Hair follicular keratinocyte (primary cell): Measurements from ENCODE around the gene PCDHB11. TPM values are rescaled to one million over a fixed set of nuclear protein-coding genes. Genes with fewer than 3 reads are reported as not detected.

Experiments used
- total RNA-seq: library from RNA; depleted of rRNA; stranded (reverse); fragments of >200 nt; gene quantifications from 2 replicates; pipeline ENCODE4 v1.2.3, GENCODE V29; 2015

The PCDHB11 gene
- not detected in 2 replicates for total RNA-seq

GRCh38 chr5:141199359-141200235 lies at the start of gene PCDHB11:
TSS of gene PCDHB11 (plus strand) at chr5:141199627. CDS start at chr5:141199775, 148 bp downstream.

DNA sequence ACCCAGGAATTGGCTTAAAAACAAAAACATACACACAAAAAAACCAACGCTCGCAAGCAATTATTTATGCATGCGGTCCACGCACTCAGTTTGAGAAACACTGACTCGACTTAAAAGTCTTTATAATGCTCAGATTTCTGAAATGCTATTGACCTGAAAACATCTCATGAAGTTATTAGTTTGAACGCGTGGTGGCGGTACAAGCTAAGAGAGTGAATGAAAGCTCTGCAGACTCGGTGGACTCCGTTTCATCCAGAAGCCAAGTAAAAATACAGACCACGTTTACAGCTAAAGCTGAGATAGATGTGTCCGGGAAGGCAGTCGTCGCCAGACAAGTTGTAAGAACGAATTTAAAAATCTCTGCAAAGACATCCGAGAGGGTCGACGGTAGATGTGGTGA lies 49.6 kb upstream of the PCDHB11 start, which contains the start of gene PCDHB6:
Gene PCDHB6, plus strand, starts transcription at position 246 of the 400 bp plus-strand sequence. CDS start 201 bp downstream, outside the sequence.

GRCh38 chr5:141172381-141173204 lies 26.8 kb upstream of the PCDHB11 start, which contains the start of gene PCDHB7:
TSS of gene PCDHB7 (plus strand) at chr5:141172644. CDS start at chr5:141172836, 192 bp downstream.

GRCh38 chr5:141177577-141178191 lies 21.7 kb upstream of the PCDHB11 start, which contains the start of gene PCDHB8:
TSS of gene PCDHB8 (plus strand) at chr5:141177790. CDS start at chr5:141178035, 245 bp downstream.

DNA sequence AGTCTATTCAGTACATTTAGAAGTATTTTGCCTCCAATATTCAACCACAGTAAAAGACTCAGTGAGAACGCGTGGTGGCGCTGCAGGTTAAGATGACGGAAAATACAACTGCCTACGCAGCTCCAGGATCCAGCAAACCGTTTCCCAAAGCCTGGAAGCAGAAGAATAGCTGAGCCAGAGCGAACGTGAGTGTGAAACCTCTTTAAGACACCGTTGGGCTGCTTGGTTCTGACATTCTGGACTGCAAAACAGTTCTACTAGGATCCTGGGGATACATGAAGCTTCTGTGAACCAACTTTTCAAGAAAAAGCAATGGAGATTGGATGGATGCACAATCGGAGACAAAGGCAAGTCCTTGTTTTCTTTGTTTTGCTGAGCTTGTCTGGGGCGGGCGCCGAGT lies 17.2 kb upstream of the PCDHB11 start, which contains the start of gene PCDHB16:
Gene PCDHB16, plus strand, starts transcription at position 140 of the 400 bp plus-strand sequence. Its CDS starts 173 bp downstream, at position 313.

DNA sequence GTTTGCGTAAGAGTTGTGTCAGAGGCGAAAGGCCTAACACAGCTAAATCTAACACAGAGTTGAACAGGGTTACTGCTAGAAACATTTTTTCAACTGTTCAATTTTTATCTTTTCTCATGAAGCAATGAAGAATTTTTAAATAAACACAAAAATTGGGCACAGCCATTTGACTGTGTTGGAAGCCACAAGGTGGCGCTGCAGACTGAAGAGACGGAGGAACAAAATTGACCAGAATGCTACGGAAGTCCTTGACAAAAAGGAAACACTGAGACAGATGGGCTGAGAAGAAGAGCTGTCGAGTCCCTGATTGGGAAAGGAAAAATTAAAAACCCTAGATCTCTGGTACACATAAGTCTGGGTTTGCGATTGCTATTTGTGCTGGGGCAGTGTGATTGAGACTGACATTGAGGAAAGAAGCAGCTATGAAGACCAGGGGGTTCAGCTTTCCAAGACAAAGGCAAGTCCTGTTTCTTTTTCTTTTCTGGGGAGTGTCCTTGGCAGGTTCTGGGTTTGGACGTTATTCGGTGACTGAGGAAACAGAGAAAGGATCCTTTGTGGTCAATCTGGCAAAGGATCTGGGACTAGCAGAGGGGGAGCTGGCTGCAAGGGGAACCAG lies 12.4 kb upstream of the PCDHB11 start, which contains the start of gene PCDHB9:
Gene PCDHB9, plus strand, starts transcription at position 265 of the 616 bp plus-strand sequence. Its CDS starts 158 bp downstream, at position 423.

GRCh38 chr5:141192110-141192725 lies 7.2 kb upstream of the PCDHB11 start, which contains the start of gene PCDHB10:
TSS of gene PCDHB10 (plus strand) at chr5:141192353. CDS start at chr5:141192553, 200 bp downstream.

GRCh38 chr5:141208478-141208877 lies 9.1 kb downstream of the PCDHB11 start, which contains the start of gene PCDHB12:
TSS of gene PCDHB12 (plus strand) at chr5:141208719. CDS start at chr5:141208908, 189 bp downstream.

GRCh38 chr5:141213656-141214339 lies 14.4 kb downstream of the PCDHB11 start, which contains the start of gene PCDHB13:
TSS of gene PCDHB13 (plus strand) at chr5:141213919. CDS start at chr5:141214124, 205 bp downstream.

DNA sequence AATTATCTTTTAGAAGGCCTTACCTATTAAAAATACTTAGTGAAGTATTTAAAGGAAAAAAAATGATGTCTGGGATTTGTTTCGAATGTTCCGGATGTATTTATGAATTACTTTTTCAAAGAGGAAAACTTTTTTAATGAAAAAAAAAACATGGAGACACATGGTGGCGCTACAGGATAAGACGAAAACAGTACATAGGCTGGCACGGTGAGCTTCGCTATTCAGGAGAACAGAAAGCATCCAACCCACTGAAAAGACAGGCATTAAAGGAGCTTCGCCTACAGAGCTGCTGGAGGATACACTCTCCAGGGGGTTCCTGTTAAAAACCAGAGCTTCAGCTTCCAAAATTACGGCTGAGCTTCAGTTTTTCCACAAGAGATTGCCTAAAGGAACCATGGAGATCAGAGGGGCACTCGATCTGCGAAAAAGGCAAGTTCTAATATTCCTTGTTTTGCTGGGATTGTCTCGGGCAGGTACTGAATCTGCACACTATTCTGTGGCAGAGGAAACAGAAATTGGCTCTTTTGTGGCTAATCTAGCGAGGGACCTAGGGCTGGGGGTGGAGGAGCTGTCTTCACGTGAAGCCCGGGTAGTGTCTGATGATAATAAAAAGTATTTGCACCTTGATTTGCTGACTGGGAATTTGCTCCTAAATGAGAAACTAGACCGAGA lies 23.8 kb downstream of the PCDHB11 start, which contains the start of gene PCDHB14:
Gene PCDHB14, plus strand, starts transcription at position 232 of the 672 bp plus-strand sequence. Its CDS starts 163 bp downstream, at position 395.

GRCh38 chr5:141245250-141245717 lies 45.9 kb downstream of the PCDHB11 start, which contains the start of gene PCDHB15:
TSS of gene PCDHB15 (plus strand) at chr5:141245395. CDS start at chr5:141245579, 184 bp downstream.

Other genes starting within 250 kb of the PCDHB11 start
- 1.1 and 1.3 TPM in 2 replicates for gene PCDHAC2, start 233.2 kb upstream of the PCDHB11 start, total RNA-seq
- gene PCDHB1, start 148.3 kb upstream of the PCDHB11 start, total RNA-seq = not detected in 2 replicates
- gene PCDHB2, start 105.0 kb upstream of the PCDHB11 start, total RNA-seq = 0.08 and 0.62 TPM in 2 replicates
- under 0.01 TPM in 1 of 2 replicates, not detected in the other for gene PCDHB3, start 99.2 kb upstream of the PCDHB11 start, total RNA-seq
- 0.34 TPM in 1 of 2 replicates, not detected in the other for gene PCDHB4, start 77.8 kb upstream of the PCDHB11 start, total RNA-seq
- not detected in 2 replicates for gene PCDHB5, start 64.4 kb upstream of the PCDHB11 start, total RNA-seq
- not detected in 2 replicates for gene PCDHB6, start 49.6 kb upstream of the PCDHB11 start, total RNA-seq
- gene PCDHB7, start 27.0 kb upstream of the PCDHB11 start, total RNA-seq = not detected in 2 replicates
- not detected in 2 replicates for gene PCDHB8, start 21.8 kb upstream of the PCDHB11 start, total RNA-seq
- gene PCDHB16, start 17.2 kb upstream of the PCDHB11 start, total RNA-seq = 0.16 TPM in 1 of 2 replicates, not detected in the other
- 0.08 TPM in 1 of 2 replicates, not detected in the other for gene PCDHB9, start 12.5 kb upstream of the PCDHB11 start, total RNA-seq
- gene PCDHB10, start 7.3 kb upstream of the PCDHB11 start, total RNA-seq = under 0.01 and 0.04 TPM in 2 replicates
- not detected in 2 replicates for gene PCDHB12, start 9.1 kb downstream of the PCDHB11 start, total RNA-seq
- not detected in 2 replicates for gene PCDHB13, start 14.3 kb downstream of the PCDHB11 start, total RNA-seq
- 0.04 TPM in 1 of 2 replicates, not detected in the other for gene PCDHB14, start 23.7 kb downstream of the PCDHB11 start, total RNA-seq
- 0.04 and 0.08 TPM in 2 replicates for gene PCDHB15, start 45.8 kb downstream of the PCDHB11 start, total RNA-seq
- not detected in 2 replicates for gene SLC25A2, start 104.4 kb downstream of the PCDHB11 start, total RNA-seq
- gene TAF7, start 121.2 kb downstream of the PCDHB11 start, total RNA-seq = 28.9 and 35.5 TPM in 2 replicates
- not detected in 2 replicates for gene PCDHGA1, start 130.9 kb downstream of the PCDHB11 start, total RNA-seq
- 0.04 and 0.55 TPM in 2 replicates for gene PCDHGA2, start 139.1 kb downstream of the PCDHB11 start, total RNA-seq
- gene PCDHGA3, start 144.2 kb downstream of the PCDHB11 start, total RNA-seq = 0.04 and 0.08 TPM in 2 replicates
- 0.23 and 0.38 TPM in 2 replicates for gene PCDHGB1, start 150.5 kb downstream of the PCDHB11 start, total RNA-seq
- gene PCDHGA4, start 155.4 kb downstream of the PCDHB11 start, total RNA-seq = 0.08 and 0.15 TPM in 2 replicates
- 0.08 and 0.23 TPM in 2 replicates for gene PCDHGB2, start 160.4 kb downstream of the PCDHB11 start, total RNA-seq
- under 0.01 TPM in 1 of 2 replicates, not detected in the other for gene PCDHGA5, start 164.5 kb downstream of the PCDHB11 start, total RNA-seq
- 0.31 and 0.46 TPM in 2 replicates for gene PCDHGB3, start 170.6 kb downstream of the PCDHB11 start, total RNA-seq
- gene PCDHGA6, start 174.3 kb downstream of the PCDHB11 start, total RNA-seq = 0.15 and 0.16 TPM in 2 replicates
- 0.11 and 0.86 TPM in 2 replicates for gene PCDHGA7, start 183.1 kb downstream of the PCDHB11 start, total RNA-seq
- gene PCDHGB4, start 188.1 kb downstream of the PCDHB11 start, total RNA-seq = 1.5 and 3.7 TPM in 2 replicates
- 0.08 and 0.39 TPM in 2 replicates for gene PCDHGA8, start 193.0 kb downstream of the PCDHB11 start, total RNA-seq
- 3.3 and 5.9 TPM in 2 replicates for gene PCDHGB5, start 198.3 kb downstream of the PCDHB11 start, total RNA-seq
- 0.53 and 0.70 TPM in 2 replicates for gene PCDHGA9, start 203.2 kb downstream of the PCDHB11 start, total RNA-seq
- 0.61 and 0.70 TPM in 2 replicates for gene PCDHGB6, start 208.4 kb downstream of the PCDHB11 start, total RNA-seq
- 1.3 and 1.6 TPM in 2 replicates for gene PCDHGA10, start 213.4 kb downstream of the PCDHB11 start, total RNA-seq
- gene PCDHGB7, start 218.1 kb downstream of the PCDHB11 start, total RNA-seq = 1.3 and 2.3 TPM in 2 replicates
- gene PCDHGA11, start 221.4 kb downstream of the PCDHB11 start, total RNA-seq = 0.84 and 0.94 TPM in 2 replicates
- 1.6 and 4.0 TPM in 2 replicates for gene PCDHGA12, start 230.9 kb downstream of the PCDHB11 start, total RNA-seq